Ammon's horn (tissue), 1 donor: Measurements from ENCODE around the gene HNRNPK.

Experiments
- DNase-seq: peaks from one replicate; pipeline ENCODE4 v3.0.0-alpha.2; 2016; ENCODE audit warnings: low spot score

HNRNPK gene

DNA sequence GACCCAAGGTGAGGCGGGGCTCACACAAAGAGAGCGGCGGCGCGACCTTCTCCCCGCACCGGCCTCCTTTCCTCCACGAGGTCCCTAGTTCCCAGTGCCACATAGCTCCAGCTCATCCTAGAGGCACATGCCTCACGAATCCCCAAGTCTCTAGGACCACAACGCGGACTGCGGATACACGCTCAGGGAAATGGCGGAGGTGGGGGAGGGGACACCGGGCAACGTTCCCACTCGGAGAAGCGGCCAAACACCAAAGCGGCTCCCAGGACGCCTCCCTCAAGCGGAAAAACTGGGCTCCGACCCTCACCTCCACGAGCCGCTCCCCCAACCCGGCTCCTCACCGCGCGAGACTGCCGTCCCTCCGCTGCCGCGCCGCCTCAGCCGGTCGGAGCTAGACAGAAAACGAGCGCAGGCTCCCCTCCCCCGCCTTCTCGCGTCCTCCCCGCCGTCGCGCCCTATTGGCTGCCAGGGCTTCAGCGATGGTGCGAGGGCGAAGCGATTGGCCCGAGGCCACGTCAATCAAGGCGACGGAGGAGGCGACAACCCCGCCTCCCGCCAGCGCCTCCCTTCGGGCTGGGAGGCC lies at the start of gene HNRNPK:
TSS of gene HNRNPK (minus strand) at position 404 of the 583 bp plus-strand sequence. CDS start 1,963 bp downstream, outside the sequence.
- peak; percentile 98 for DNase-seq

DNA sequence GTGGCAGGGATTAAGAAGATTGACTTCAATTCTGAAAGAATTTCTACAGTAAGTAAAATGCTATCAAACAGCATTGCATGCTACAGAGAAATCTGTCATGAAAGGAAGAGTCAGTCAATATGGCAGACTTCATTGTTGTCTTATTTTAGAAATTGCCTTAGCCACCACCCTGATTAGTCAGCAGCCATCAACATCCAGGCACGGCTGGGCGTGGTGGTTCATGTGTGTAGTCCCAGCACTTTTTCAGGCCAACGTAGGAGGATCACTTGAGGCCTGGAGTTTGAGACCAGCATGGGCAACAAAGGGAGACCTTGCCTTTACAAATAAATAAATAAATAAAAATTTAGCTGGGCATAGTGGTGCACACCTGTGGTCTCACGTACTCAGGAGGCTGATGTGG lies 47.2 kb upstream of the HNRNPK start:
- DNase-seq = no peak

DNA sequence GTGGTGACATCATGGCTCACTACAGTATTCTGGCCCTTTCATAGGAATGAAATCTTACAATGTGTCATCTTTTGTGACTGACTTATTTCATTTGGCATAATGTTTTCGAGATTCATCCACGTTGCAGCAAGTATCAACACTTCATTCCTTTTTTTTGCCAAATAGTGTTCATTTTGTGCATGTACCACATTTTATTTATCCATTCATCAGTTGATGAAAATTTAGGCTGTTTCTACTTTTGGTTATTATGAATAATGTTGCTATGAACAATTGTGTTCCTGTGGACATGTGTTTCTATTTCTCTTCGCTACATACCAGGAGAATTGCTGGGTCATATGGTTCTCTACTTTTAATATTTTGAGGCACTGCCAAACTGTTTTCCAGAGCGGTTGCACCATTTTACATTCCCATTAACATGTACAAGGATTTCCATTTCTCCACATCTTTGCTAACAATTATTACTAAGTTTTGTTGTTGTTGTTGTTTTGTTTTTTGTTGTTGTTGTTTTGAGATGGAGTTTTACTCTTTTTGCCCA lies 44.1 kb upstream of the HNRNPK start:
- no peak for DNase-seq

DNA sequence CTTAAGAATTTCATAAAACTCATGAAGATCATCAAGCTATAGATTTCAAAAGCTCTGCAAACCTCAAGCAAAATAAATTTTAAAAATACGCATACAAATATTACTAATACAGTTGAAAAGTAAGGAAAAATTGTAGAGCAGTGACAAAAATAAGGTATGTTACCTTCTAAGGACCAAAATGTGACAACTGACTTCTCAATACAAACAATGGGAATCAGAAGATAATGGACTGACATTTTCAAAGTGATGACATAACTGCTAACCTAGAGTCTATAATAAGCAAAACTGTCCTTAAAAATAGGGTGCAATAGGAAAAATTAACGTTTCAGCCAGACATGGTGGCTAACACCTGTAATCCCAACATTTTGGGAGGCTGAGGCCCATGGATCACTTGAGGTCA lies 27.6 kb upstream of the HNRNPK start:
- no peak for DNase-seq

DNA sequence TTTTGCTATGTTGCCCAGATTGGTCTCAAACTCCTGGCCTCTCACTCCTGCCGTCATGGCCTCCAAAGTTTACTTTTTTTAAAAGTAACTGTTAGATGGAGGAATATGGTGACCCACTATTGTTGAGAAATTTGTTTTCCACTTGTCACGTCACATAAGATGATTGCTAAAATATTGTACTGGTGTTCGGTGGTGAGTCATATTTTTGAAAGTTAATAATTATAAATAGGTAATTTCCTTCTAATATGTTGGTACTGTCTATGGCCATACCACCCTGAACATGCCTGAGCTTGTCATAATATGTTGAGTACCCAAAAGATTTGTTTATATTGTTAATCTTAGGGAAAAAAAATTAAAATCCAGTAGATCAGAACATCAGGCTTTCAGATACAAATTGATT lies 23.2 kb upstream of the HNRNPK start:
- DNase-seq = no peak

DNA sequence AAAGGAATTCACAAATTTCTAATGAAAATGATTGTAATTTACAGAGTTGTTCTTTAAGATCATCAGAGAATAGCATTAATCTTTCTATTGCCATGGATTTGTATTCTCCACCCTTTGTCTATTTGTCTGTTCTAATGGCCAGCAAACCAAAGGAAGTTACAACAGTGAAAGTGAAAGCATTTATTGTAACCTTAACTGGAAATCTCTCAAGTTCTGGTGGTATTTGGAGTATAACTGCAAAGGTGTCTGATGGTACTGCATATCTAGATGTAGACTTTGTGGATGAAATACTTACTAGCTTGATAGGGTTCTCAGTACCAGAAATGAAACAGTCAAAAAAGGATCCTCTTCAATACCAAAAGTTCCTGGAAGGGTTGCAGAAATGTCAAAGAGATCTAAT lies 22.3 kb upstream of the HNRNPK start:
- DNase-seq = no peak

DNA sequence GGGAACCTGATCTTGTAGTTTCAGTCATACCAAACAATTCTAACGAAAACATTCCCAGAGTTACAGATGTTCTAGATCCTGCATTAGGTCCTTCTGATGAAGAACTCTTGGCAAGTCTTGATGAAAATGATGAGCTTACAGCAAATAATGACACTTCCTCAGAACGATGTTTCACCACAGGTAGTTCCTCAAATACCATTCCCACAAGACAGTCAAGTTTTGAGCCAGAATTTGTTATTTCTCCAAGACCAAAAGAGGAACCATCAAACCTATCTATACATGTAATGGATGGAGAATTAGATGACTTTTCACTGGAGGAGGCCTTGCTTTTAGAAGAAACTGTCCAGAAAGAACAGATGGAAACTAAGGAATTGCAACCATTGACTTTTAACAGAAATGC lies 21.6 kb upstream of the HNRNPK start:
- DNase-seq = peak; percentile 10

DNA sequence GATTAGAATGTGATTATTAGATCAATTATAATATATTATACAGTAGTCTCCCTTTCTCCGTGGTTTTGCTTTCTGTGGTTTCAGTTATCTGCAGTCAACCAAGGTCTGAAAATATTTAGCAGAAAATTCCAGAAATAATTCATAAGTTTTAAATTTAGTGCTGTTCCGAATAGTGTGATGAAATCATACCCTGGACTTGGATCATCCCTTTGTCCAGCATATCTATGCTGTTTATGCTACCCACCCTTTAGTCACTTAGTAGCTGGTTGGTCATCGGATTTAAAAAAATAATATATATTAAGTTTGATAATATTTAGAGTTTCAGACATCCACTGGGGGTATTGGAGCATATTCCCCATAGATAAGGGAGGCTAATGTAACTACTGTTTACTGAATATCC lies 20.2 kb upstream of the HNRNPK start:
- DNase-seq = no peak

DNA sequence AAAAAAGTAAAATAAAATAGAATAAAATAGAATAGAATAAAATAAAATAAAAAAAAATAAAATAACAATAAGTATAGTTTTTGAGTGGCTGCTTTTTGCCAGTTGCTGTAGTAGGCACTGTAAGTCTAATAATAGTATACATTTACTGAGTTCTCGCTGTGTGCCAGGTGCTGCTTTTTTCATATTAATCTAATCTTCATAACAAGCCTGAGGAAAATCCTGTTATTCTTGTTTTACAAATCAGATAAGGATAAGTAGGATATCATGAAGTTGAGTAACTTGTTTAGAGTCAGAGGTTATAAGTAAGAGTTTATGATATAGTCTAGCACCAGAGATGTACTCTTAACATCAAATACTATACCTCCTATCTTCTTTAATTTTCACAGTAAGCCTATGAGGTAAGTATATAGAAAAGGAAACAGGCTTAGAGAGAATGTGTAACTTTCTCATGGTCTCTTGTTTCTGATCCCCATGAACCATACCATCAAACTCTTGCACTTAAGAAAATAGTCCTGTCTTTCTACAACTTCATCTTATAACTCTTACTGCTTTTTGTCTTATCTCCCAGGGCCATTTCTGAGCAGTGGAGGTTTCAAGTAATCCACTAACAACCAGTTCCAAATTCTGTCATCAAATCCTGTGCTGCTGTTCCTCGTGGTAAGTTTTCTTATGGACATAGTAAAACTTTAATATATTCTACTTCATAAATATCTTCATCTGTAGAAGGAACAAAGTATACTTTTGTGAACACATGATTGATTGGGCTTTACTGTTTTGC lies 19.3 kb upstream of the HNRNPK start:
- no peak for DNase-seq

DNA sequence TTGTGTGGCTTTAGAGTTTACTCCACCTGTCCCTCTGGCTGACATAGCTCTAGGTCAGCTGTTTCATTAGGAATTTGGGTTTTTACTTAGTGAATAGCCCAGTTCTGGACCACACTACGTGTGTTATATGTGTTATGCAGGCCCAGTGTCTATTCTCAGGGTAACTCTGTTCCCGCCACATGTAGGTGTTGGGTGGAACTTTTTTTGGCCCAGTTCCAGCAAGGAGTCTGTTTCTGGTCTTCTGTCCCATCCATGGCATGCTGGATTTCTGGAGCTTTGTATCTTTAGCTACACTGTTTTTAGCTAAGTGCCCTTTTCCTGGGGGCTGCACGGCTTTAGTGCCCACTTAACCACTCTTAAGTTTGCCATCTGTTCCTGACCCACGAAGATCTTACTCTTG lies 16.1 kb upstream of the HNRNPK start:
- DNase-seq = no peak

DNA sequence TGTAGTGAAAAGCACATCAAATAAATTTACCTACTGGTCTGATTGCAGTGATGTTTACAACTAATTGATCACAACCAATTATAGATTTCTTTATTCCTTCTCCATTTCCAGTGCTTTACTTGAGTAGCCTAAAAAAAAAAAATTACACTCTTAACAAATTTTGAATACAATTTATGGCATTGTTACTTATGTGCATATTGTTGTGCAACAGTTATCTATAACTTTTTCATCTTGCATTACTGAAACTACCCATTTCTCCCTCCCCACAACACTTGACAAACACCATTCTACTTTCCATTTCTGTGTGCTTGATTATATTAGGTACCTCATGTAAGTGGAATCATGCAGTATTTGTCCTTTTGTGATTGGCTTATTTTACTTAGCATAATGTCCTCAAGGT lies 12.9 kb upstream of the HNRNPK start:
- DNase-seq = no peak

DNA sequence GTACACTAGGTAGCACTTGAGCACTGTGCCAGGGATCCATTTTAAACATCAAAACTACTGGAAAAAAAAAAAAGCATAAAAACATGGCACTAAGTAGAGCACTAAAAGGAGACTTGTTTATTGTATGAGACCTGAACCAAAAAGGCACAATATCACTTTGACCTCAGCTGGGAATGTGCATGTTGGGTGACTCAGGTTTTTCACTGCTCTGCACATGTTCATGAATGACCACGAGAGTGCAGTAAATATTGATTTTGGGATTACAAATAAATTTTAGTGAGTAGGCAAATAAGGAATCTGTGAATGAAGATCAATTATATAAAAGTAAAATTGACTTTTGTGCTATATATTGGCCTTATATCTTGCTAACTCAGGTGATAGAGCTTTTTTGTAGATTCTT lies 12.4 kb upstream of the HNRNPK start:
- DNase-seq = no peak

DNA sequence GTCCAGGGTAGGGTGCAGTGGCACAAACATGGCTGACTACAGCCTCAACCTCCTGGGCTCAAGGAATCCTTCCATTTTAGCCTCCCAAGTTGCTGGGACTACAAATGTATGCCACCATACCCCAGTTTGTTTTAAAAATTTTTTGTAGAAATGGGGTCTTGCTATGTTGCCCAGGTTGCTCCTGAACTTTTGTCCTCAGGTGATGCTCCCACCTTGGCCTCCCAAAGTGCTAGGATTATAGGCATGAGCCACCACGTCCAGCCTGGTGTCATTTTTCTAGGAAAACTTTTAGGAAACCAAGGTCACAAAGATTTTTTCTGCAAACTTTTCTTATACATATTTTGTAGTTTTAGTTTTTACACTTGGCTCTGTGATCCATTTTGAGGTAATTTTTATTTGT lies 11.3 kb upstream of the HNRNPK start:
- DNase-seq = no peak

DNA sequence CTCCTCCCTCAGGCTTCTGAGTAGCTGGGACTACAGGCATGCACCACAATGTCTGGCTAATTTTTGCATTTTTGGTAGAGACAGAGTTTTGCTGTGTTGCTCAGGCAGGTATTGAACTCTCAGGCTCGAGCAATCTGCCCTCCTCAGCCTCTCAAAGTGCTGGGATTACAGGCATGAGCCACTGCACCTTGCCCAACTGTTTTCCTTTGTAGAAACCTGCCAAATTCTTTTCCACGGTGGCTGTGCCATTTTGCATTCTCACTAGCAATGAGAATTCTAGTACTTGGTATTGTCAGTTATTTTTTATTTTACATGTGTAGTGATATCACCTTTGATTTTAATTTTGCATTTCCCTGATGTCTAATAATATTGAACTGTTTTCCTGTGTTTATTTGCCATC lies 8.4 kb upstream of the HNRNPK start:
- DNase-seq = no peak

DNA sequence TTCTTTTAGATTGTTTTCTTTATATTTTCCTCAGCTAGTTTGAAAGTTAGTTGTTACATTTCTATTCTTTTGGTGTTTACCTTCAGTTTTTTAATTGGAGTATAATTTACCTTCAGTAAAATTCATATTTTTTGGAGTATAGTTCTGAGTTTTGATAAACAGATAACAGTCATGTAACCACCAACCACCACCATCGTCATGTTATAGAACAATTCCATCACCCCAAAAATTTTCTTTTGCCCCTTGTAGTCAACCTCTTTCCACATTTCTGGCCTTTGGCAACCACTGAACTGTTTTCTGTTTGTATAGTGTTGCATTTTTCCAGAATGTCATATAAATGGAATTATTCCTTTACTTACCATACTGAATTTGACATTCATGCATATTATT lies 7.4 kb upstream of the HNRNPK start:
- no peak for DNase-seq

DNA sequence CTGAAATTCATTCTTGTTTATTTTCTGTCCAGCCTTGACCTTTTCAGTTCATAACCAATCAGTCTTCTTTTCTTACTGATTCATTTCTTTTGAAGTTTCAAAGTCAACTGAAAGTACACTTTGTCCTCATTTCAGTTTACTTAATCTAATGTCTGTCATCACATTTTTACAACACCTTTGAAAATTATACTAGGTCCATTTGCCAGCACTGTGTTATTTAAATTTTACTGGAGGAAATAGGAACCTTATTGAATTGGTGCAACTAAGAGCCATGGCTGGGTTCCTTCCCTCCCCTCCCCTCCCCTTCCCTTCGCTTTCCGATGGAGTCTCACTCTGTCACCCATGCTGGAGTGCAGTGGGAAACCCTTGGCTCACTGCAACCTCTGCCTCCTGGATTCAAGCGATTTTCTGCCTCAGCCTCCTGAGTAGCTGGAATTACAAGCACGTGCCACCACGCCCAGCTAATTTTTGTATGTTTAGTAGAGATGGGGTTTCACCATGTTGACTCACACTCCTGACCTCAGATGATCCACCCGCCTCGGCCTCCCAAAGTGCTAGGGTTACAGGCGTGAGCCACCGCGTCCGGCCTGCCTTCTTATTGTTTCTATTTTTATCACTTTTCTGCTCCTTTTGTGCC lies 6.9 kb upstream of the HNRNPK start:
- DNase-seq = no peak

DNA sequence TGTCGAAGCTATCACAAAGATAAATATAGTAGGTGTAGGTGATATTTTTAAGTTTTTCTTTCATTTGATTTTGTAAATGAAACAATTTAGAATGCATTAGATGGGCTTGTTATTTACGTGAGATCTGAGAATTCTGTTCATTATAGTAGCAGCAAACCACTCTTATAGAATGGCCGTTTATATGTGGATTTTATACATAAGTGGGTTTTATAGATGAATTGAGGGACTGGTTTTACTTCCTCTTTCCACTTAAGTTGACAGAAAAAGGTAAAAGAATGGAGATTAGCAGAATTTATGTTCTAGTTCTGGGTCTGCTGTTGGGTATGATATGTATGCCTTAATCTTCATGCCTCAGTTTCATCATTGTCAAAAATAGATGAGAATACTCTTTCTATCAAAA lies 6.2 kb upstream of the HNRNPK start:
- no peak for DNase-seq

DNA sequence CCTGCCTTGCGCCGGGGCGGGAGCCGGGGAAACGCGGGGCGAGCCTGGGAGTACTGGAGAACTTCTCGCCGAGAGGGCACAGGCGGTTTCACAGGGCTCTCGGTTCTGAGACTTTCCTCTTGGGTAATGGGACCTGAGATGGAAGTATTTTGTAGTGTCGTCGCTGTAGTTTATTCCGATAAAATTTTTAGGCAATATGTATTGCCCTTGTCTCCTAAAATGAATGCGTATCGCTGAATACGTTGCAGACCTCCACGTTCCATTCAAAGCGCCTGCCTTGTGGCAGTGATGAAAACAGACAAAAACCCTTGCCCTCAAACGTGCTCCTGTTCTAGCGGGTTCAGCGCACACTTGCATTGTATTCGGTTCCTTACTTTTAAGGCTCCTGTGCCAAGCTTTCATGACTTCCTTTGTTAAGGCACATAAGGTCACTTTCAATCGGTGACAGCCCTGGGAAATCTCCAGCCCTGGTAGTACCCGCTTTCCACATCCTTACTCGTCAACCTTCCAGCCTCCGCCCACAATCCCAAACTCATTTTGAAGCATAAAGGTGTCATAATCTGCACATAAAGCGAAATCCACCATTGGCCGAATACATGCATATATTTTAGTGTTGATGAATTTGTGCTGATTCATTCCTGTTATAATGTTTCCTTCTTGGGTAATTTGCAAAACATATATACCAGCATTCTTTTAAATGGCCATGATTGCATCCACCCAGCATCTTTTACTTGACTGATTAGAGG lies 1.3 kb upstream of the HNRNPK start:
- DNase-seq = peak; percentile 28

DNA sequence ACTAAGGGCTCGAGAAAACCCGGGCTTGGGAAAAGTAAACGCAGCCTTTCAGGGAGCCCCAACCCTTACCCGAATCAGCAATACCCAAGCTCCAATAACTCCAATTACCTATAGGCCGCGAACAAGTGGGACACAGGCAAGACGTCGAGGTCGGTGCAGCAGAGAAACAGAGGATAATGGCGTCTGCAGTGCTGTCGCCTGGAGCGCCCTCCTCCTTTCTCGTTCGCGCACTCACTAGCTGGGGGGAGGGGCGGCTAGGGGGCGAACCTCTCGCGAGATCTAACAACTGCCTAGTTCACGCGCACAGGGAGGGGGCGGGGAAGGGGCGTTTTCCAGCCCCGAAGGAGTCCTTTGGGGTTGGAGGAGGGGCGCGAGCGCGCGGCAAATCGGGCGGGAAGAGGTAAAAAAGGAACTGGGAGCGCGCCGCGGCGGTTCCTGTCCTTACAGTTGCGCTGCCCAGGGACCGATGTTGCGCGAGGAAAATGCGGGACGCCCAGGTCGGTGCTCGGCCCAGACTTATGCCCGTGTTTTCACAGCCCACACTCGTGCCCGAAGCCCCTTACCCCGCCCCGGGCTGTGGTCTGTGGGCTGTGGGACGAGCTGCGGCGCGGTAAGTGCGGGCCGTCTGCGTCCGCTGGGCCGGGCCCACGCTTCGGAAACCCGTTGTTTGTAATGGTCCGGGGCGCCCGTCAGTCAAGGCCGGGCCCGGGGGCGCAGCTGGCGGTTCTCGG lies 545 bp upstream of the HNRNPK start, which contains the start of gene RMI1:
TSS of gene RMI1 (plus strand) at position 411 of the 731 bp plus-strand sequence. CDS start 20,182 bp downstream, outside the sequence.
- peak; percentile 98 for DNase-seq

DNA sequence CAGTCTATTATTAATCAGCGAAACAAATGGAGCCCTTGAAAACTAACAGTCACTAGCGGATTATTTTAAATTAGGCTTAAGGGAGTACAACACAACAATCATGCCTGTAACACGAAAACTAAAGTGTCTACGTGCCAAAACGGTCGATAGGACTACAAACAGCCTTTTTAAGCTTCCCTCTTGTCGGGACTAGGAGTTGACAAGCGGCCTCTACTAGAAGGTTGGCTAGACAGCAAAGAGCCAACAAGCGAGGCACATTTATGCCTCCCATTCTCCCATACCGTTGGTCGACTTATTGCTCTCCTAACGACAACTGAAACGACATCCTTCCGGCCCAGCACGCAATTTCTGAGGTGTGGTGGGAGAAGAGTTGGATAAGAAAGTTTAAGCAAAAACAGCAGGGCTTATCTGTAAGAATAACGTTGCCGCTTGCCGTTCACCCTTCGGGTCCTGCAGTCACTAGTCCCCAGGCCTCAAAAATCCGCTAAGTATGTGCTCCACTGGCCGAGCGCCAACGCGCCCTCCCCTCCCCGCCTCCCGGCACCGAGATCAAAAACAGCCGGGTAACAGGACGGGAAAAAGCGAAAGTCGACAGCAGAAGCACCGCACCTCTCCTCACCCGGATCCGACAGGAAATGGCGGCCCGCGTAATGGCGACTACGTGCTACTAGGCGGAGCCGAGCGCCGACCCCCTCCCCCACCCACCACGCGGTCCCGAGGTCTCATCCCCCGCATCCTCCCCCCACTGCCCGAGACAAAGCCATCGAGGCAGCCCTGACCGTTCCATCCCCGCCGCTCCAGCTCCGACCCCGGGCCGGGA lies 813 bp downstream of the HNRNPK start:
- DNase-seq = peak; percentile 86

DNA sequence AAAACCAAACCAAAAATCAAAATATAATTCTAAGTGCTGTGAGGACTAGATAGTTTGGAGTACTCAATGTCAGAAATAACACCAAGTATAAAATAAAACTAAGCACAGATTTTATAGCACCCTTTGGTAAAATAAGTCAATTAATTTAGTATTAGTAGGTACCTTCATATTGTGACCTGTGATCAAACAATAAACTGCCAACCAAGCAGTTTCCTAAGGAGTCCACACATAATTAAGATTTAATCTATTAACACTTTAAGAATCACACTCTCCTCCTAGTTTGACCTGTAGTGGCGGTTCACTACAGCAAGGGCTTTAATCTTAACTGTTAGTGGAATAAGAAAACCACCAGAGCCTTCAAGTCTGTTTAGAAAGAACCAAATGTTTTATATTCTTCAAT lies 2.8 kb downstream of the HNRNPK start:
- no peak for DNase-seq
